ENCODE results near the gene HSF4.

GRCh38 chr16:67198238-67198734 is 33.7 kb downstream of the HSF4 start:
- TF ChIP-seq POLR2A (IDR thresholded peaks at IDR 0.05; ENCODE audit: low read depth, low read length) (no peak), POU2F2 (IDR thresholded peaks at IDR 0.05; ENCODE audit: low read depth, low read length) (no peak), POLR2AphosphoS5 (IDR thresholded peaks at IDR 0.05; ENCODE audit: low read depth, low read length) (no peak), TAF1 (IDR thresholded peaks at IDR 0.05; ENCODE audit: low read depth, low read length) (no peak)
